HG03432 (cell line): Measurements from ENCODE around the gene PI4KA.
A peak's percentile ranks its signal among the peaks of the same experiment; 100 is the strongest.
"Not testable (repeated sequence)": the region's sequence is repeated elsewhere in the genome, so short reads cannot be mapped to it uniquely, and the experiment has no call there.

Experiments
- ATAC-seq: cut with Tn5 transposase; IDR thresholded peaks from one replicate; pipeline ENCODE4 v1.9.1; 2021; ENCODE audit warnings: mild to moderate bottlenecking, moderate library complexity; ENCODE audit not compliant: unreplicated experiment

The PI4KA gene

GRCh38 chr22:20732431-20732830 is 126.2 kb downstream of the PI4KA start:
- not testable (repeated sequence) for ATAC-seq

- no peak for ATAC-seq
These were observed 129.4 kb downstream of the PI4KA start for GRCh38 chr22:20729194-20729593.

GRCh38 chr22:20728523-20729190 is 130.0 kb downstream of the PI4KA start:
- no peak for ATAC-seq

DNA sequence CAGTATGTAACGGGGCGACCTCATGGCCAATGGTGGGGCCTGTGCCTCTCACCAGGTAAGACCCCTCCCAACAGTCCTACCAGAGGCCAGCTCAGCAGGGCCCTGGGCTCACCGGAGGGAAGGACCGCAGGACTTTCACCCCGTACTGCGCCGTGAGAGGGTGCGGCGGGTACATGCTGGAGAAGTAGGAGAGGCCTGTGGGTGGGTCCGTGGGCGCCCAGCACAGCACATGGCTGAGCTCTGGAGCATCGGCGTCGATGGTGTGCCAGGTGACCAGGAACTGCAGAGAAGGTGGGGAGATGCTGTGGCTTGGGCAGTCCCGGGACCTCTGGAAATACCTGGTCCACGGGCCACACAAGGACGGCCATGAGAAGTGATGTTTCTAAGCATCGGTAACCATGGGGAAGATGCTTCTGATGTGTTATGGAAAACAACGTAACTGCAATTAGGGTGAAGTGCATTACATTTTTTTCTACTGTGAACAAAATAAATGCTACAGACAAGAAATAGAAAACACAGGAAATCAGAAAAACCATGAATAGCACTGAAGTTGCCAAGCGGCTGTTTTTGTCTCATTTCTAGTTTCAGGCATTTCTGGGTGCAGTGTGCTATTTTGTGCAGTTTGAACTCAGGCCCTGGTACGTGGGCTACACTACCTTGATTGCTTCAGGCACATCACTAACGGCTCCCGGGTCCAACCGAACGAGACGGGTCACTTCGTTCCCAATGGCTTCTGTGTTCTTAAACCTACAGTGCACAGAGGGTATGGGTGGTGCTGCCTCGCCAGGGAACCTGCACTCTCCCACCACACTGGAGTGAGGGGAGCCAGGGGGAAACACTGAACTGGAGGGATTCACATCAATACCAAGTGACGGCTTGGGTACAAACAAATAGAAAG is 131.2 kb downstream of the PI4KA start:
- ATAC-seq, result no peak

GRCh38 chr22:20725987-20726558 is 132.5 kb downstream of the PI4KA start:
- ATAC-seq, result no peak

- ATAC-seq, result no peak
These were observed 133.7 kb downstream of the PI4KA start for GRCh38 chr22:20724676-20725454.

DNA sequence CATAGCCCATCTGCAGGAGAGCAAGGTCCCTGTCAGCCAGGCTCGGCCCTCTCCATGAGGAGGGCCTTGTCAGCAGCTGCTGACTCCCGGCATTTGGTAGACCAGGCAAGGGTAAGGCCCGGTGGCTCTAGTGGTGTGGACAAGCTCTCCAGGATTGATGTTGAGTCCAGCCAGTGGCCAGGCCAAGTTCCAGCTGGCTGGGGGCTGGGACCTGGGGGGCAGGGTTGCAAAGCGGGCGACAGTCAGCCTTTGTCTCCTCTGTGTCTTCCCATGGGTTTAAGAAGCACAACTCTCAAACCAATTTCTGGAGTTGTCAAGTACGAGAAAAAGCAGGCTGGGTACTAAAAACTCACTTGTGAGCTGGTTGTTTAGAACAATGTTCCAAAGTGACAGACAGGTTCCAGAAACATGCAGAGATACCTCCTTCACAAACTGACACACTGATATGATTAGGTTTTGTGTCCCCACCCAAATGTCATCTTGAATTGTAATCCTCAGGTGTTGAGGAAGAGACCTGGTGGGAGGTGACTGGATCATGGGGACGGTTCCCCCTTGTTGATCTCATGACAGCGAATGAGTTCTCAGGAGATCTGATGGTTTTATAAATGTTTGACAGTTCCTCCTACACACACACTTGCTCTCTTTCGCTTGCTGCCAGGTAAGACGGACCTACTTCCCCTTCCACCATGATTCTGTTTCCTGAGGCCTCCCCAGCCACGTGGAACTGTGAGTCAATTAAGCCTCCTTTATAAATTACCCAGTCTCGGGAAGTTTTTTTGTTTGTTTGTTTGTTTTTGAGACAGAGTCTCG is 137.0 kb downstream of the PI4KA start:
- no peak for ATAC-seq

- no peak for ATAC-seq
These were observed 137.8 kb downstream of the PI4KA start for GRCh38 chr22:20720692-20721408.

DNA sequence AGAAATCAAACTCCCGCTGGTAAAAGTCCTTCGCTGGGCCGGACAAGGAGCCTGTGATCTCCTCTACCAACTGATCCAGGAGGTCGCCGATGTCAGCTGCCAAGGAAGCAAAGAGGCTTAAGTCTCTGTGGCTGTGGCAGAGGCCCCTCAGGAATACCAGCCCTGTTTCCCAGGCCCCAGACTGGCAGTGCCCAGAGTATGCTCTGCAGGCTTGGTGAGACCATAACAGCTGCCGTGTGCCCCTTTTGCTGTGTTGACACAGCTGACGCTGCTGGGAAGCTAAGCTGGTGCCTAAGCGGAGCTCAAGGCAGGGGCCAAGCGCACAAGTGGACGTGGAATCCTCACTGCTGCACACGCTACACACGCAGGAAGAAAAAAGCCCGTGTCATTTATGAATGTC is 139.9 kb downstream of the PI4KA start:
- not testable (repeated sequence) for ATAC-seq

GRCh38 chr22:20717981-20718380 is 140.6 kb downstream of the PI4KA start:
- ATAC-seq, result not testable (repeated sequence)

DNA sequence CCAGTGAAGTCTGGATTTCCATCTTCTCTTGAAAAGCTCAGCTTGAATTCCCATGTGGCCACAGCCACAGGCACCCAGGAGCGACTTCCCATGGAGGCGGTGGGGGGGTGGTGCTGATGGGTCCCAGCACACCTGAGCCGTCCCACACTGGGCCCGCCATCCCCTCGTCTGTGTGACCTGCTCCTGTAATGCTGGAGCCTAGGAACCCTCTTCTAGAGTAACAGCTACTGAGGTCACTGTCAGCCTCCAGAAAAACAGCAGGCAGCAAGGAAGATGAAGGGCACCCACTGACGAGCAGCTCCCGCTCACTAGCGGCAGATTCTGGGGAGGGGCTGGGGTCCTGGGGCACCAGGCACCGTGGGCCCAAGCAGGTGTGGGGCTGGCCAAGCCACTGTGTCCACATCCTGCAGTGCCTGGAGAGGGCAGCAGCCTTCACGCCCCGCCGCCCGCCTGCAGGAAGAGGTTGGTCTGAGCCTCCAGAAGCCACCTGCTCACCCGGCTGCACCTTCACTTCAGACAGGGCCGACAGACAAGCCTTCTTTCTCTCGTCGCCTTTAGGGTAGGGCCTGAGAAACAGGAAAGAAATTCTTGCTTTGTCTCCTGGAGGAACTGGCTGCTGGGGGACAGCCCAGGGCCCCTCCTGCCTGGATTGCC is 141.3 kb downstream of the PI4KA start:
- ATAC-seq, result not testable (repeated sequence)

DNA sequence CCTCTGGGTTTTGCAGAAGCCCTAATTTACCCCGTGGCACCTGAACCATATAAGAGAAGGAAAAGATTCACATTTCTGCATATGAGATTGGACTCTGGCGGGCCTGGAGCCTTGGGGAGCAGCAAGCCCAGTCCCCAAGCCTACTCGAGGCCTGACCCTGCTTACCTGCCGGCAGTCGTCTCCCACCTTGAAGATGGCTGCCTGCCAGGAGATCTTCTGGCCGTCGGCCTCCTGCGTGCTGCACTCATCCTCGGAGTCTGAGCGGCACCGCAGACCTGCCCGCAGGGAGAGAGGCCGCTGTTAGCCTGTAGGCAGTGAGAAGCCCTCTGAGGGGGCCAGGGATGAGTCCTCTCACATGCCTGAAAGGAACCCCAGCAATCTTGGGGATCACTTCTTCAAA is 145.5 kb downstream of the PI4KA start:
- ATAC-seq, result not testable (repeated sequence)

DNA sequence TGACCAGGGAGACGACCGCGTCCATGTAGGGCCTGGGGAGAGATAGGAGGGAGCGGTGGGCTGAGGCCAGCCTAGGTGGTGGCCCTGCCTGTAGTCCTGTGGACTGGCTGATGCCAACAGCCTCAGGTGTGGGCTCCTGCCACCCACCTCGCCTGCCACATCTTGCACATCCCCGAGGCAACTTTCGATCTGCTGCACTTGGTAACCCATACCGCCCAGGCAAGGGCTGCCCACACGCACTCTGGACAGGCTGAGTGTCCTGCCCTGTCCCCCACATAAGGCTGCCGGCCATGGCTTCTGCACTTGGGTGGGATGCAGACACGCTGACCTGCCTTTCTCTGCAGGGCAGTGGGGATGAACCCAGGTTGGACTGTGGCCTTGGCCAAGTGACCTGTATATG is 148.6 kb downstream of the PI4KA start:
- ATAC-seq, result not testable (repeated sequence)

DNA sequence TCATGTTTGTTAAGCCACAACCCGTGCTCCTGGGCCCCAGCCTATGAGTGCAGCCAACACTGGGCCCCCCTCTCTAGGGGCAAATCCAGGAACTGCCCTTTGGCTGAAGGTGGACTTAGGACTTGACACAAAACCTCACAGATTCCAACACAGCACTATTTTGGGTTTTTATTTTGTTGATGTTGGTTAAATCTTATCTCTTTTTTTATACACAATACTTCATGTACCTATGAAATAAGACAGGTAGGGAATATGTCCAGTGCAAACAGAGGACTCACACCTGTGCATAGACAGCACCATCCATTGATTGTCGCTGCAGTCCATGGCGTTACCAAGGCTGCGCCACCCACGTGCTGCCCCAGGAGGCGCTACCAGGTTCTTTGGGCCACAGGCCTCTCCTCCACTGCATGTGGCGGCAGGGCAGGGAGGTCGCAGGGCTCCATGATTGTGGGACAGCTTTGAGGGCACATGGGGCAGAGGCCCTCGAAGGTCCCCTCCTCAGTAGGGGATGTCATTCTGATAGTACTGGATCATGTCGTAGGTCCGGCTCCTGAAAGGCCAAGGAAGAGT is 151.0 kb downstream of the PI4KA start:
- not testable (repeated sequence) for ATAC-seq

DNA sequence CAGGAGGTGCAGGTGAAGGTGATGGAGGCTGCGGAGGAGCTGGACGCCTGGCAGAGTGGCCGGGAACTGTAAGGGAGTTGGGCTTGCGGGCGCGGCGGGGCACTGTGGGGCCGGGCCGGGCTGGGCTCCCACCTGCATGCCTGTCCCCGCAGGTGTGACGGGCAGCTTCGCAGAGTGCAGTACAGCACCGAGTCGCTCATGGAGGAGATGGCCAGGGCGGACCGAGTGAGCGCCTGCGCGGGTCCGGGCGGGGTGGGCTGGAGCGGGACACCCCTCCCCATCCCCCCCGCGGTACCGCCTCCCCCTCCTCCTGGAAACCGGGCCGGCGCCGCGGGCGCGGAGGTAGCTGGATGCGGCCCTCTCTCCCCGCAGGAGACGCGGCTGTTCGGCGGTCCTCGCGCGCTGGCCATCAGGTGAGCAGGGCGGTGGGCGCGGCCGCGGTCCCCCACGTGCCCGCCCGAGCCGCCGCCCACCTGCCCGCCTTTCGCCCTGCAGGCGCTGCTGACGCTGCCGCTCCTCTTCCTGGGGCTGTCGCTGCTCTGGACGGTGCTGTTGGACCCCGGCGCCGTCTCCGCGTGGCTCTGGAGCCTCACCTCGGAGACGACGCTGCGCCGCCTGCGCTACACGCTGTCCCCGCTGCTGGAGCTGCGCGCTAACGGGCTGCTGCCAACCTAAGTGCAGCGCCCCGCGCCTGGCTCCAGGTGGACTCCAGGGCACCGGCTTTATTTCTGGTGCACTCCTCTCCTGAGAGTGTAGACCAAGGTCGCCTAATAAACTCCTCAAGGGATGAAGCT is 154.6 kb downstream of the PI4KA start:
- ATAC-seq, result peak; percentile 1

GRCh38 chr22:20703414-20703806 is 155.2 kb downstream of the PI4KA start:
- ATAC-seq, result peak; percentile 31

GRCh38 chr22:20702546-20703413 is 155.8 kb downstream of the PI4KA start:
- peak; percentile 67 for ATAC-seq
